Caco-2 (cell line): Measurements from ENCODE around the gene ALDH5A1. TPM values are rescaled to one million over a fixed set of nuclear protein-coding genes. Genes with fewer than 3 reads are reported as not detected.

Source experiments
- BruUV-seq: library from RNA; stranded (reverse); fragments of 400-500 nt; replicated peaks from 2 replicates; lab custom pipeline; 2021; lab: Mats Ljungman, UMichigan
- CTCF ChIA-PET: fragments of 300-600 bp; sonication (Branson Sonifier 250); formaldehyde crosslinking; loops from one replicate; lab custom pipeline; 2022; ENCODE audit warnings: antibody characterized with exemption; lab: Charles Lee
- POLR2A ChIA-PET: fragments of 300-600 bp; sonication (Branson Sonifier 250); formaldehyde crosslinking; loops from one replicate; lab custom pipeline; 2022; ENCODE audit warnings: antibody characterized with exemption; lab: Charles Lee
- DNase-seq, 2 experiments: peaks; one replicate each; pipeline versions ENCODE4 v3.0.0 to v3.0.0-alpha.2; 2020 to 2022
- H3K27me3 ChIP-seq: replicated peaks from 2 replicates; pipeline ENCODE4 v1.6.0; 2011; ENCODE audit warnings: low read length; ENCODE audit not compliant: control insufficient read depth, insufficient read depth
- H3K36me3 ChIP-seq: 2 replicates; pipeline ENCODE4 v1.5.1; 2011; ENCODE audit warnings: low read length; ENCODE audit not compliant: control insufficient read depth, insufficient read depth
- H3K4me1 ChIP-seq: fragments of 250-450 bp; sonication (Bioruptor Pico); 2 replicates; pipeline ENCODE4 v1.5.1; 2020; ENCODE audit warnings: mild to moderate bottlenecking
- H3K4me3 ChIP-seq: 2 replicates; pipeline ENCODE4 v1.5.1; 2011; ENCODE audit warnings: low read depth, mild to moderate bottlenecking, control low read depth, low read length
- H3K9me3 ChIP-seq: fragments of 250-450 bp; sonication (Bioruptor Pico); 2 replicates; pipeline ENCODE4 v1.5.1; 2020; ENCODE audit warnings: mild to moderate bottlenecking, moderate library complexity
- H3K27ac Mint-ChIP-seq: one replicate; pipeline ENCODE4 v1.8.0; 2022; ENCODE audit warnings: mixed read lengths; ENCODE audit not compliant: unreplicated experiment
- H3K27me3 Mint-ChIP-seq: one replicate; pipeline ENCODE4 v1.8.0; 2022; ENCODE audit warnings: mixed read lengths; ENCODE audit not compliant: insufficient read depth, unreplicated experiment
- H3K36me3 Mint-ChIP-seq: one replicate; pipeline ENCODE4 v1.8.0; 2022; ENCODE audit warnings: mild to moderate bottlenecking, mixed read lengths; ENCODE audit not compliant: insufficient read depth, unreplicated experiment
- H3K4me1 Mint-ChIP-seq: one replicate; pipeline ENCODE4 v1.8.0; 2022; ENCODE audit warnings: low read depth, mixed read lengths; ENCODE audit not compliant: unreplicated experiment
- H3K4me3 Mint-ChIP-seq: one replicate; pipeline ENCODE4 v1.8.0; 2022; ENCODE audit warnings: mild to moderate bottlenecking, moderate library complexity, mixed read lengths; ENCODE audit not compliant: unreplicated experiment
- H3K9me3 Mint-ChIP-seq: one replicate; pipeline ENCODE4 v1.8.0; 2022; ENCODE audit warnings: mixed read lengths; ENCODE audit not compliant: unreplicated experiment
- CTCF ChIP-seq, 2 experiments: fragments of 200-600 bp in 1 of 2; IDR thresholded peaks; 1 replicate in 1 of 2; 2 replicates in 1 of 2; pipeline versions ENCODE4 v1.5.1 to v1.8.0; 2011 to 2022; ENCODE audit warnings: antibody characterized with exemption in 1 of 2, control low read depth in 1 of 2, inconsistent platforms in 1 of 2, low read depth in 1 of 2, low read length in 1 of 2, mild to moderate bottlenecking in 1 of 2, moderate library complexity in 1 of 2; ENCODE audit not compliant: insufficient read depth in 1 of 2, severe bottlenecking in 1 of 2, unreplicated experiment in 1 of 2
- intact Hi-C: fragments of 100-400 bp; cut with micrococcal nuclease; formaldehyde crosslinking; loops from one replicate; pipeline ENCODE4 v1.10.0; 2022; ENCODE audit not compliant: unreplicated experiment
- total RNA-seq: library from RNA; stranded (reverse); gene quantifications from 2 replicates; pipeline ENCODE4 v1.2.3, GENCODE V29; 2022

Gene ALDH5A1
- total RNA-seq, 1 experiment from 2014 or later, result 45.3 TPM

- no peak overlapping the region for H3K27ac Mint-ChIP-seq
- DNase-seq, result no peak
- ChIA-PET CTCF (no interaction called here), POLR2A (no interaction called here)
- Histone ChIP-seq H3K4me1 (peaks cover 23% of the 10 kb centered on the region), H3K9me3 (0 out of 2 replicates have a peak, but pooled peaks cover 4% of the 10 kb centered on the region), H3K36me3 (no peaks in the 10 kb centered on the region), H3K27me3 (no peaks in the 10 kb centered on the region), H3K4me3 (no peak overlapping the region)
- peaks cover 9% of the 10 kb centered on the region for H3K4me1 Mint-ChIP-seq
- H3K9me3 Mint-ChIP-seq, result peaks cover 17% of the 10 kb centered on the region
- peaks cover 4% of the 10 kb centered on the region for H3K36me3 Mint-ChIP-seq
- H3K4me3 Mint-ChIP-seq, result no peak overlapping the region
- BruUV-seq, result no TSS peak
- no peak for TF ChIP-seq CTCF (IDR thresholded peaks at IDR 0.05; ENCODE audit: insufficient read depth in 1 of 2, low read depth in 1 of 2, low read length in 1 of 2, severe bottlenecking in 1 of 2, unreplicated experiment in 1 of 2)
- H3K27me3 Mint-ChIP-seq, result no peaks in the 10 kb centered on the region
- intact Hi-C loops, result no loop called here
Observed at GRCh38 chr6:24480705-24481104, 14.1 kb upstream of the ALDH5A1 start.

GRCh38 chr6:24481449-24481848, 13.3 kb upstream of the ALDH5A1 start:
- Histone ChIP-seq H3K27me3 (no peaks in the 10 kb centered on the region), H3K36me3 (no peaks in the 10 kb centered on the region), H3K4me3 (no peak overlapping the region), H3K4me1 (peaks cover 23% of the 10 kb centered on the region), H3K9me3 (0 out of 2 replicates have a peak, but pooled peaks cover 4% of the 10 kb centered on the region)
- H3K9me3 Mint-ChIP-seq, result peaks cover 17% of the 10 kb centered on the region
- no peak overlapping the region for H3K4me3 Mint-ChIP-seq
- H3K4me1 Mint-ChIP-seq, result peaks cover 9% of the 10 kb centered on the region
- no peak overlapping the region for H3K27ac Mint-ChIP-seq
- no TSS peak for BruUV-seq
- ChIA-PET CTCF (no interaction called here), POLR2A (no interaction called here)
- TF ChIP-seq CTCF (IDR thresholded peaks at IDR 0.05; ENCODE audit: insufficient read depth in 1 of 2, low read depth in 1 of 2, low read length in 1 of 2, severe bottlenecking in 1 of 2, unreplicated experiment in 1 of 2), result no peak
- no peaks in the 10 kb centered on the region for H3K27me3 Mint-ChIP-seq
- H3K36me3 Mint-ChIP-seq, result peaks cover 4% of the 10 kb centered on the region
- intact Hi-C loops, result no loop called here
- DNase-seq, result no peak

- no peak overlapping the region for H3K4me3 ChIP-seq
- DNase-seq, result no peak
- no peaks in the 10 kb centered on the region for H3K36me3 ChIP-seq
- Mint-ChIP-seq H3K27ac (no peak overlapping the region), H3K36me3 (no peaks in the 10 kb centered on the region), H3K27me3 (no peaks in the 10 kb centered on the region), H3K4me3 (no peak overlapping the region), H3K4me1 (no peaks in the 10 kb centered on the region), H3K9me3 (peaks cover under 1% of the 10 kb centered on the region)
- H3K9me3 ChIP-seq, result 0 out of 2 replicates have a peak, but pooled peaks cover under 1% of the 10 kb centered on the region
- H3K27me3 ChIP-seq, result no peaks in the 10 kb centered on the region
- BruUV-seq, result no TSS peak
- ChIA-PET POLR2A (no interaction called here), CTCF (no interaction called here)
- intact Hi-C loops, result no loop called here
- no peak for TF ChIP-seq CTCF (IDR thresholded peaks at IDR 0.05; ENCODE audit: insufficient read depth in 1 of 2, low read depth in 1 of 2, low read length in 1 of 2, severe bottlenecking in 1 of 2, unreplicated experiment in 1 of 2)
- 0 out of 2 replicates have a peak, but pooled peaks cover 2% of the 10 kb centered on the region for H3K4me1 ChIP-seq
Observed at GRCh38 chr6:24484657-24485323, 10.0 kb upstream of the ALDH5A1 start.
